GM12875 (cell line): Measurements from ENCODE around the gene RNF169.

ENCODE experiments used
- H3K4me3 ChIP-seq: one replicate; pipeline ENCODE4 v1.5.1; 2011; ENCODE audit warnings: low read depth, low read length, control low read depth
- TF ChIP-seq, protein P1 (sequence below): IDR thresholded peaks from 2 replicates; pipeline ENCODE4 v1.5.1; 2011; ENCODE audit warnings: low read depth, mild to moderate bottlenecking, control low read depth, inconsistent platforms, low read length, moderate library complexity, borderline replicate concordance; ENCODE audit not compliant: insufficient read depth

The RNF169 gene

DNA sequence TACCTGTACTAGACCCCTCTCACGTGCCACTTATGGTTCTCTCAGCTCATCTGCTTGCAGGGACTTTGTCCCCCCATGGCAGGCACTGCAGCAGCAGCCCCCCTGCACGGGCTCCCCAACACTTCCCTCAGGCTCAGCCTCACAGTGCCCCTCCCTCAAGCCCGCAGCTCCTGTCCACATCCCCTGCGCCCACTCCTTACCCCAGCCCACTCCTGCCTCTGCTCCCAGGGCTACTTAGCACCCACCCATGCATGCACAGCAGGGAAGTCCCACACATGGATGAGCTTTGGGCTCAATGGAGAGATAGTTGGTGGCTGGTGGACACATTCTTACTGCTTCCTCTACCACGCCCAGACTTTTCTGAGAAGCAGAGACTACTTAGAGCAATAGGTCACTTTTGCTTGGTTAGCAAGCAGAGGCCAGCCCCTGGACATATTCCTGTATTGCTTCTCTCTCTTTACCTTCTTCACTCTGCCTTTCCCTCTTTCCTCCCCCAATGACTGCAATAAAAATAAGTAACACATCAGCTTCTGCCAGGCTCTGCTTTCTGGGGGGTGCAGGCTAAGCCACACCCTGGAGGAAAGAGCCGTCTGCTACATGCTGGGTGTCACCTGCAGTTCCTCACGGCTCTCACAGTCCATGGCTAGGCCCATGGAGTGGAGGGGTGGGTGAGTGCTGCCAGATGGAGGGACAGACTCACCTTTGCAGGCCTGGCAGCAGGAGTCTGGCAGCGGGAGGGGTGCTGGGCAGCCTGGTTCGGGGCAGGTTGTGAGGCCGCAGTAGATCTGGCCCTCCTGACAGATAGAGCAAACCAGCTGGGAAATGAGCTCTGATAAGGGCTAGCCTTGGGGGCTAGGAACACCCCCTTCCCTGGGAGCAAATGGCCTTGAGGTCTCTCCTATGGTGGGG is 40.8 kb upstream of the RNF169 start:
- H3K4me3 ChIP-seq = no peak overlapping the region
- TF ChIP-seq, protein P1, sequence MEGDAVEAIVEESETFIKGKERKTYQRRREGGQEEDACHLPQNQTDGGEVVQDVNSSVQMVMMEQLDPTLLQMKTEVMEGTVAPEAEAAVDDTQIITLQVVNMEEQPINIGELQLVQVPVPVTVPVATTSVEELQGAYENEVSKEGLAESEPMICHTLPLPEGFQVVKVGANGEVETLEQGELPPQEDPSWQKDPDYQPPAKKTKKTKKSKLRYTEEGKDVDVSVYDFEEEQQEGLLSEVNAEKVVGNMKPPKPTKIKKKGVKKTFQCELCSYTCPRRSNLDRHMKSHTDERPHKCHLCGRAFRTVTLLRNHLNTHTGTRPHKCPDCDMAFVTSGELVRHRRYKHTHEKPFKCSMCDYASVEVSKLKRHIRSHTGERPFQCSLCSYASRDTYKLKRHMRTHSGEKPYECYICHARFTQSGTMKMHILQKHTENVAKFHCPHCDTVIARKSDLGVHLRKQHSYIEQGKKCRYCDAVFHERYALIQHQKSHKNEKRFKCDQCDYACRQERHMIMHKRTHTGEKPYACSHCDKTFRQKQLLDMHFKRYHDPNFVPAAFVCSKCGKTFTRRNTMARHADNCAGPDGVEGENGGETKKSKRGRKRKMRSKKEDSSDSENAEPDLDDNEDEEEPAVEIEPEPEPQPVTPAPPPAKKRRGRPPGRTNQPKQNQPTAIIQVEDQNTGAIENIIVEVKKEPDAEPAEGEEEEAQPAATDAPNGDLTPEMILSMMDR = no peak

DNA sequence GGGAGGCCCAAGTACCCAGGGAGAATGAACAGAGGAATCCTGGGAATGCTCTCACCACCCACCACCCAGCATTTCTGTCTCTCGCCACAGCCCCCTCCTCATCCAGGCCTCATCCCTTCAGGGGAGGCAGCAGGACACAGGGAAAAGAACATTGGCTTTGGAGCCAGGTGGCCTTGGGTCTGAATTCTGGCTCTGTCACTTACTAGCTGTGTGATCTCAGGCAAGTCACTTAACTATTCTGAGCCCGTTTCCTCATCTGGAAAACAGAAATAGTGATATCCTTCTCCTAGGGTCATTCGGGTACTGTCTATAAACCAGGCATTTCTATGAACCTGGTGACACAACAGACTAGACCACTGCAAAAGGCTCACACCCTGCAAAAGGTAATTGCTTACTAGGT is 39.5 kb upstream of the RNF169 start:
- no peak overlapping the region for H3K4me3 ChIP-seq
- TF ChIP-seq, protein P1 = no peak

DNA sequence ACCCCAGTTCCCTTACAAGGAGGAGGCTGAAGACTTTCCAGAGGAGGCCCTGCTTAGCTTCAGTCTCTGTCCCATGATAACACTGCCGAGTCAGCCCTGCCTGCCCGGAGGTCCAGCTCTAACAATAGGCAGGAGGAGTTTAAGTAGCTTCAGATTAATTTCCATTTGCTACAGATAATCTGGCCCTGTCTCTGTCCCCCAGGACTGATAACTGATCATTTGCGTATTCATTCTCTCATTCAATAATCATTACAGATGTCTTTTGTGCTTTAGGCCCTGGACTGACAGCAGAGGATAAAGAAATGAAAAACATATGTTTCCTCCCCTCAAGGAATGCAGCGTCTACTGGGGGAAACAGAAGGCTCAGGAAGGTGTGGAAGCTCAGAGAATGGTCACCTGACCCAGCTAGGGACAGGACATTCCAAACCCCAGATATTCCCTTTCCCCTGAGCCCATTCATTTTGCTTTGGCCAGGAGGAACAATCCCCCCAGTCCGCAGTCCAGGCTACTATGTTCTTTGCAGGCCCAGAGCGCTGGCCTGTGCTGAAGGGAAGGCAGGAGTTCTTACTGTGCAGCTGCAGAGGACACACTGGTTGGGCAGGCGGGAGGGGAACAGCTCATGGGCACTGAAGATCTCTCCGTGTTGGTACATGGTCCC is 38.2 kb upstream of the RNF169 start:
- no peak overlapping the region for H3K4me3 ChIP-seq
- TF ChIP-seq, protein P1 = no peak

DNA sequence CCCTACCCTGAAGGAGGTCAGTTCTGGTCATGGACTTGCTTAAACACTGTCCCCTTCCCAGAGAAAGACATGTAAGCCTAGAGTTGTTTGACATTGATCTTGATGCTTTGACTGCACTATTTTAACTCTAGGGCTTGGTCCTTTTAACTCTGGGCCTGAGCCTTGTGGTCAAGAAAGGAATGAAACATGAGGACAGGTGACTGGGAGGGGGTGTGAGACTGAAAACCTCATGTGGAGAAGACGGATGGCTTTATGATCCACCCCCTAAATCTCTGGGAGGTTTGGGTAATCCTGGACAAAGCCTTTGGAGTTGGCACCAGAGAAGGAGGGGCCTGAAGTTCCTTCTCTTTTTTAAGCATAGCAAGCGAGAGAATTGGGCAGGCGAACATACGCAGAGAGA is 35.0 kb upstream of the RNF169 start:
- H3K4me3 ChIP-seq = no peak overlapping the region
- TF ChIP-seq, protein P1 = no peak

DNA sequence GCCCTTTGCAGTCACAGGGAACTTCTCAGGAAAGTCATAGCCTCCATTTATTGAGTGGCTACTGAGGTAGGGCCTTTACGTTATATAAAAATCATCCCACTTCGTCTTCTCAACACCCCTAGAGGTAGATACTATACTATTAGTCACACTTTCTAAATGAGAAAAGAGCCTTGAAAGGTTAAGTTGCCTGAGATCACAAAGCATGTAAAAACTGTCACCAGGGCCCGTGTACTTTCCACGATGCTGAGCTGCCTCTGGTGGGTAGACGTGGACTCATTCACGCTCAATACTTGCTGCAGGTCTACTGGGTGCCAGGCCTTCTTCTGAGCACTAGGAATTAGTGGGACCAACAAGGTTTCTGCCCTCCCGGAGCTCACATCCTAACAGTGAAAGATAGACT is 33.7 kb upstream of the RNF169 start:
- H3K4me3 ChIP-seq = no peak overlapping the region
- TF ChIP-seq, protein P1 = no peak

DNA sequence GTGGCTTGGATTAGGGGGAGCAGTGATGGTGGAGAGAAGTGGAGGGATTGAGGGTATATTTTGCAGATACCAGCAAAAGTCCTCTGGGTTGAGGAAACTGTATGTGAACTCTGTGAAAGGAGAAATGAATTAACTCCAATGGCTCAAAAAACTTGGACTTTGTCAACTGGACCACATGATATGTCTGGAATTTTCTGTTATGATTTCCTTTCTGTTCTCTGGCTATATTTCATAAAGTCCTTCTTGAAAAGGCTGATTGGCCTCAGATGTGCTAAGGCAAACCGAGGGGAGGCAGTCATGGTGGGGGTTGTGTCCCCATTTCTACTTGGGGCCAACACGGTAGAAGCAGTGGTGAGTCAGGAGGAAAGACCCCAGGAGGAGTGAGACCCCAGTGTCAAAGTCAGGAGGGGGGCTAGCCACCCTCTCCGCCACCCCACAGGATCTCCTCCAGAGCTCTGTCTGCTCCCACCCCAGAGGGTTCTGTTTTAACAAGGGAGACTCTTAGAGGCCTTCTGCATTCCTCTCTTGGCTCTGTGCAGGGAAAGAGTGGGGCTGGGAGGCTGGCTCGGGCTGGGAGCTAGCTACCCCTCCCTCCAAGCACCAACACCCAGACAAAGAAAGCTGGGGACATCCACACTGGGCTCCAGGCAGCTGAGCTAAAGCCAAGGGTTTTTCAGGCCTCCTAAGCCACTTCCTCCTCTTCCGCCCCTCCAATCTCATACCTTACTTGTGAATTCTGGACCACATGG is 31.3 kb upstream of the RNF169 start:
- H3K4me3 ChIP-seq = no peak overlapping the region
- TF ChIP-seq, protein P1 = no peak
